ENCODE results near the gene PRKAR2B. TPM values are rescaled to one million over a fixed set of nuclear protein-coding genes. Genes with fewer than 3 reads are reported as not detected.

Gene PRKAR2B
- polyA plus RNA-seq, 3 donors: 2.5 to 5.6 (median 3.5) TPM

DNA sequence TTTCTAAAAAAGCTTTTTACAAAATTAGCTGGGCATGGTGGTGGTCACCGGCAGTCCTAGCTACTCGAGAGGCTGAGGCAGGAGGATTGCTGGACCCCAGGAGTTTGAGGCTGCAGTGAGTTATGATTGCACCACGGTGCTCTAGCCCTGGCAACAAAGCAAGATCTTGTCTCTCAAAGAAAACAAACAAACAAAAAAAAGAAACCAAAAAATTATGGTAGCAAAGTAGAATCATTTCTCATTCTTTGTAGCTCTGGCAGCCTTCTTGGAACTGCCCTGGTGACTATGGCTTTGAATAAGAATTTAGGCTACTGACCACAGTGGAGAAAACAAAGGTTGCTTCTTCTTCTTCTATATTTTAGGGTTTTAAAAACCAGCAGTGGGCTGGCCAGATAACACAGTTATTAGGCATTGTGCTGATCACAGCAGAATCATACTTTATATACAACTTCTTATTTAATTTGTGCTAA is 41.9 kb upstream of the PRKAR2B start:
- Histone ChIP-seq H3K4me2 (replicated peaks; ENCODE audit: extremely low read depth, low read length, poor library complexity, severe bottlenecking) (no peak overlapping the region), H4K20me1 (ENCODE audit: insufficient read depth, low read length) (no peaks in the 10 kb centered on the region), H3K79me2 (ENCODE audit: insufficient read depth, low read length) (no peaks in the 10 kb centered on the region), H3K27me3 (ENCODE audit: control insufficient read depth in 2 of 2, insufficient read depth in 2 of 2, low read length in 2 of 2) (no peaks in the 10 kb centered on the region), H3K27ac (ENCODE audit: low read depth in 1 of 2, low read length in 2 of 2) (no peak overlapping the region), H3K4me3 (replicated peaks in 1 of 3; ENCODE audit: low read depth in 2 of 3, low read length in 3 of 3) (no peak overlapping the region), H3K36me3 (replicated peaks in 1 of 2; ENCODE audit: control insufficient read depth in 1 of 2, insufficient read depth in 2 of 2, low read length in 2 of 2) (no peaks in the 10 kb centered on the region), H2AFZ (ENCODE audit: insufficient read depth, low read depth, low read length, poor library complexity, severe bottlenecking) (no peak overlapping the region), H3K9ac (ENCODE audit: insufficient read depth, low read length, poor library complexity, severe bottlenecking) (no peak overlapping the region), H3K9me3 (replicated peaks in 1 of 2; ENCODE audit: control insufficient read depth in 1 of 2, insufficient read depth in 1 of 2, low read length in 2 of 2) (no peaks in the 10 kb centered on the region), H3K4me1 (ENCODE audit: control insufficient read depth in 1 of 2, insufficient read depth in 2 of 2, low read length in 2 of 2) (peaks cover 3 to 10% of the 10 kb centered on the region in 2 donors)
- WGBS (ENCODE audit: insufficient coverage): 93% methylated on average over 2 of the region's 3 CpGs
- Mint-ChIP-seq H3K9me3 (peaks cover 0 to 1% (median 0%) of the 10 kb centered on the region in 7 donors), H3K4me3 (no peak overlapping the region), H3K27me3 (ENCODE audit: low read depth in 3 of 3) (no peaks in the 10 kb centered on the region), H3K36me3 (no peaks in the 10 kb centered on the region), H3K4me1 (peaks cover 13% of the 10 kb centered on the region), H3K27ac (peak overlapping the region in 1 of 7 donors; percentile 2)
- intact Hi-C loops (cut with micrococcal nuclease): no loop called here
- DNase-seq: no peak
- TF ChIP-seq, protein P1, sequence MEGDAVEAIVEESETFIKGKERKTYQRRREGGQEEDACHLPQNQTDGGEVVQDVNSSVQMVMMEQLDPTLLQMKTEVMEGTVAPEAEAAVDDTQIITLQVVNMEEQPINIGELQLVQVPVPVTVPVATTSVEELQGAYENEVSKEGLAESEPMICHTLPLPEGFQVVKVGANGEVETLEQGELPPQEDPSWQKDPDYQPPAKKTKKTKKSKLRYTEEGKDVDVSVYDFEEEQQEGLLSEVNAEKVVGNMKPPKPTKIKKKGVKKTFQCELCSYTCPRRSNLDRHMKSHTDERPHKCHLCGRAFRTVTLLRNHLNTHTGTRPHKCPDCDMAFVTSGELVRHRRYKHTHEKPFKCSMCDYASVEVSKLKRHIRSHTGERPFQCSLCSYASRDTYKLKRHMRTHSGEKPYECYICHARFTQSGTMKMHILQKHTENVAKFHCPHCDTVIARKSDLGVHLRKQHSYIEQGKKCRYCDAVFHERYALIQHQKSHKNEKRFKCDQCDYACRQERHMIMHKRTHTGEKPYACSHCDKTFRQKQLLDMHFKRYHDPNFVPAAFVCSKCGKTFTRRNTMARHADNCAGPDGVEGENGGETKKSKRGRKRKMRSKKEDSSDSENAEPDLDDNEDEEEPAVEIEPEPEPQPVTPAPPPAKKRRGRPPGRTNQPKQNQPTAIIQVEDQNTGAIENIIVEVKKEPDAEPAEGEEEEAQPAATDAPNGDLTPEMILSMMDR (IDR thresholded peaks at IDR 0.05): no peak

- Histone ChIP-seq H3K9me3 (replicated peaks in 1 of 2; ENCODE audit: control insufficient read depth in 1 of 2, insufficient read depth in 1 of 2, low read length in 2 of 2) (no peaks in the 10 kb centered on the region), H3K4me3 (replicated peaks in 1 of 3; ENCODE audit: low read depth in 2 of 3, low read length in 3 of 3) (no peak overlapping the region), H2AFZ (ENCODE audit: insufficient read depth, low read depth, low read length, poor library complexity, severe bottlenecking) (peak overlapping the region; percentile 51), H3K36me3 (replicated peaks in 1 of 2; ENCODE audit: control insufficient read depth in 1 of 2, insufficient read depth in 2 of 2, low read length in 2 of 2) (no peaks in the 10 kb centered on the region), H3K27ac (ENCODE audit: low read depth in 1 of 2, low read length in 2 of 2) (no peak overlapping the region), H3K4me1 (ENCODE audit: control insufficient read depth in 1 of 2, insufficient read depth in 2 of 2, low read length in 2 of 2) (no peaks in the 10 kb centered on the region), H4K20me1 (ENCODE audit: insufficient read depth, low read length) (no peaks in the 10 kb centered on the region), H3K79me2 (ENCODE audit: insufficient read depth, low read length) (no peaks in the 10 kb centered on the region), H3K4me2 (replicated peaks; ENCODE audit: extremely low read depth, low read length, poor library complexity, severe bottlenecking) (no peak overlapping the region), H3K27me3 (ENCODE audit: control insufficient read depth in 2 of 2, insufficient read depth in 2 of 2, low read length in 2 of 2) (no peaks in the 10 kb centered on the region), H3K9ac (ENCODE audit: insufficient read depth, low read length, poor library complexity, severe bottlenecking) (no peak overlapping the region)
- TF ChIP-seq, protein P1 (IDR thresholded peaks at IDR 0.05): no peak
- peaks cover 0 to 2% (median 0%) of the 10 kb centered on the region in 7 donors for H3K9me3 Mint-ChIP-seq
- H3K4me1 Mint-ChIP-seq: peaks cover 3% of the 10 kb centered on the region
- no peak overlapping the region for H3K27ac Mint-ChIP-seq
- intact Hi-C loops (cut with micrococcal nuclease): no loop called here
- no CpG with 5 or more reads among the region's 6 CpGs for WGBS (ENCODE audit: insufficient coverage)
- H3K4me3 Mint-ChIP-seq: no peak overlapping the region
- no peak for DNase-seq
- H3K27me3 Mint-ChIP-seq (ENCODE audit: low read depth in 3 of 3): no peaks in the 10 kb centered on the region
- H3K36me3 Mint-ChIP-seq: no peaks in the 10 kb centered on the region
These were observed 37.3 kb upstream of the PRKAR2B start for GRCh38 chr7:107007007-107007891.

All from CD14-positive monocyte (primary cell).